Suppressor macrophage (primary cell): ENCODE data around the gene POTEH.
"Not testable (repeated sequence)": the region's sequence is repeated elsewhere in the genome, so short reads cannot be mapped to it uniquely, and the experiment has no call there.

Experiments used
- DNase-seq, 4 experiments: peaks; one replicate each; pipeline ENCODE4 v3.0.0-alpha.2; 2020 to 2022
- total RNA-seq, 17 experiments: gene quantifications; one replicate each; lab custom pipeline; 2026; ENCODE audit warnings: mixed read lengths in 6 of 17, inconsistent platforms in 3 of 17; lab: John Stamatoyannopoulos, UW

POTEH gene
- total RNA-seq = 0 to 0.44 (median 0) reads per million in 17 experiments

- not testable (repeated sequence) for DNase-seq
These were observed at the start of gene POTEH for GRCh38 chr22:15689749-15690125. TSS of gene POTEH (plus strand) at chr22:15690026. CDS start at chr22:15690078, 52 bp downstream.

GRCh38 chr22:15642288-15642861 is 47.5 kb upstream of the POTEH start:
- not testable (repeated sequence) for DNase-seq

GRCh38 chr22:15651954-15652353 is 37.9 kb upstream of the POTEH start:
- DNase-seq = not testable (repeated sequence)

- not testable (repeated sequence) for DNase-seq
These were observed 37.1 kb upstream of the POTEH start for GRCh38 chr22:15652738-15653137.

GRCh38 chr22:15653241-15653640 is 36.6 kb upstream of the POTEH start:
- DNase-seq = not testable (repeated sequence)

- DNase-seq = not testable (repeated sequence)
These were observed 28.7 kb upstream of the POTEH start for GRCh38 chr22:15661102-15661501.

- not testable (repeated sequence) for DNase-seq
These were observed 25.1 kb upstream of the POTEH start for GRCh38 chr22:15664682-15665081.

GRCh38 chr22:15665478-15665877 is 24.3 kb upstream of the POTEH start:
- not testable (repeated sequence) for DNase-seq

- not testable (repeated sequence) for DNase-seq
These were observed 20.4 kb upstream of the POTEH start for GRCh38 chr22:15669430-15669829.

- DNase-seq = not testable (repeated sequence)
These were observed 10.1 kb upstream of the POTEH start for GRCh38 chr22:15679702-15680101.

GRCh38 chr22:15684115-15684514 is 5.7 kb upstream of the POTEH start:
- not testable (repeated sequence) for DNase-seq

- not testable (repeated sequence) for DNase-seq
These were observed 5.1 kb upstream of the POTEH start for GRCh38 chr22:15684695-15685094.

GRCh38 chr22:15685641-15686040 is 4.2 kb upstream of the POTEH start:
- not testable (repeated sequence) for DNase-seq

- not testable (repeated sequence) for DNase-seq
These were observed 2.7 kb upstream of the POTEH start for GRCh38 chr22:15687086-15687485.

GRCh38 chr22:15687676-15688075 is 2.1 kb upstream of the POTEH start:
- DNase-seq = not testable (repeated sequence)

- not testable (repeated sequence) for DNase-seq
These were observed 1.7 kb upstream of the POTEH start for GRCh38 chr22:15688090-15688489.

- DNase-seq = not testable (repeated sequence)
These were observed 646 bp upstream of the POTEH start for GRCh38 chr22:15689012-15689748.

- DNase-seq = not testable (repeated sequence)
These were observed 23.8 kb downstream of the POTEH start for GRCh38 chr22:15713600-15713999.

GRCh38 chr22:15714125-15714524 is 24.3 kb downstream of the POTEH start:
- not testable (repeated sequence) for DNase-seq

GRCh38 chr22:15721884-15722283 is 32.1 kb downstream of the POTEH start:
- not testable (repeated sequence) for DNase-seq

- DNase-seq = not testable (repeated sequence)
These were observed 39.5 kb downstream of the POTEH start for GRCh38 chr22:15729209-15729917.

- not testable (repeated sequence) for DNase-seq
These were observed 41.2 kb downstream of the POTEH start for GRCh38 chr22:15731023-15731422.

- DNase-seq = not testable (repeated sequence)
These were observed 44.6 kb downstream of the POTEH start for GRCh38 chr22:15734411-15734810.
